Fibroblast of skin of left biceps (primary cell): ENCODE measurements around the gene PCBP3.
"Not testable (repeated sequence)": the region's sequence is repeated elsewhere in the genome, so short reads cannot be mapped to it uniquely, and the experiment has no call there.

Experiments
- DNase-seq, 2 experiments: peaks; one replicate each; pipeline ENCODE4 v3.0.0-alpha.2; 2013; ENCODE audit warnings: low read depth in 2 of 2

The PCBP3 gene

GRCh38 chr21:45808663-45809062 lies 165.1 kb downstream of the PCBP3 start:
- not testable (repeated sequence) for DNase-seq

- no peak for DNase-seq
Observed at GRCh38 chr21:45809421-45809820, 165.9 kb downstream of the PCBP3 start.

- DNase-seq: no peak
Observed at GRCh38 chr21:45811136-45811535, 167.6 kb downstream of the PCBP3 start.

GRCh38 chr21:45814210-45814940 lies 170.8 kb downstream of the PCBP3 start:
- DNase-seq: not testable (repeated sequence)

- DNase-seq: not testable (repeated sequence)
Observed at GRCh38 chr21:45815781-45816180, 172.3 kb downstream of the PCBP3 start.

- no peak for DNase-seq
Observed at GRCh38 chr21:45816794-45817193, 173.3 kb downstream of the PCBP3 start.

- DNase-seq: no peak
Observed at GRCh38 chr21:45817345-45817744, 173.8 kb downstream of the PCBP3 start.

GRCh38 chr21:45818276-45818903 lies 174.9 kb downstream of the PCBP3 start:
- DNase-seq: peak; percentile 37 to 44

- peak; percentile 44 to 51 for DNase-seq
Observed at GRCh38 chr21:45818904-45819285, 175.4 kb downstream of the PCBP3 start.

- DNase-seq: no peak
Observed at GRCh38 chr21:45819478-45820170, 176.1 kb downstream of the PCBP3 start.

GRCh38 chr21:45820171-45821091 lies 176.9 kb downstream of the PCBP3 start:
- DNase-seq: peak; percentile 68 to 69

GRCh38 chr21:45821315-45821962 lies 177.9 kb downstream of the PCBP3 start:
- DNase-seq: no peak

- DNase-seq: no peak
Observed at GRCh38 chr21:45821998-45822397, 178.5 kb downstream of the PCBP3 start.

GRCh38 chr21:45822429-45823099 lies 179.0 kb downstream of the PCBP3 start:
- DNase-seq: no peak

- DNase-seq: no peak
Observed at GRCh38 chr21:45823100-45823681, 179.7 kb downstream of the PCBP3 start.

- DNase-seq: no peak
Observed at GRCh38 chr21:45824546-45825215, 181.2 kb downstream of the PCBP3 start.

GRCh38 chr21:45825219-45825618 lies 181.7 kb downstream of the PCBP3 start:
- no peak for DNase-seq

- DNase-seq: no peak
Observed at GRCh38 chr21:45826676-45827301, 183.3 kb downstream of the PCBP3 start.

- no peak for DNase-seq
Observed at GRCh38 chr21:45827302-45827692, 183.8 kb downstream of the PCBP3 start.
